ENCODE results near the gene RAB7B.

DNA sequence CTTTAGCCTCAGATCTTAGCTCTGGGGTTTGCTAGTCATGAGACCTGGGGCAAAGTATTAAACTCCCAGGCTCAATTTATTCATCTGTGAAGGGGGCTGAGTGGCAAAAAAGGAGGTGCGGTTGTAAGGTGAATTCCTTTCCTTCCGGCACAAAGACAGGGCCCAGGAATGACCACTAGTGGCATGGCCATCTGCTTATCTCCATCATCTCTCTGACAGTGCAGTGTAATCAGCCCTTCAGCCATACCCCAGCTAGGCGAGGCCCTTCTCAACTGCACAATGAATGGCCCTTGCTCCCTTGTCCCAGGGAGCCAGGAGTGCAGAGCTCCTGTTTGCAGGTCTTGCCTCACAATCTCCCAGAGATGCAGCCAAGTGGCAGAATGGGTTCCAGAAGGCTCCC, 54.3 kb downstream of the RAB7B start:
- TF ChIP-seq POLR2AphosphoS5 (IDR thresholded peaks at IDR 0.05; ENCODE audit: low read depth, low read length) (no peak), TAF1 (IDR thresholded peaks at IDR 0.05; ENCODE audit: borderline replicate concordance, insufficient read depth, low read length) (no peak), SIN3A (IDR thresholded peaks at IDR 0.05; ENCODE audit: borderline replicate concordance, insufficient read depth, low read length) (no peak)
- TF ChIP-seq, protein P1, sequence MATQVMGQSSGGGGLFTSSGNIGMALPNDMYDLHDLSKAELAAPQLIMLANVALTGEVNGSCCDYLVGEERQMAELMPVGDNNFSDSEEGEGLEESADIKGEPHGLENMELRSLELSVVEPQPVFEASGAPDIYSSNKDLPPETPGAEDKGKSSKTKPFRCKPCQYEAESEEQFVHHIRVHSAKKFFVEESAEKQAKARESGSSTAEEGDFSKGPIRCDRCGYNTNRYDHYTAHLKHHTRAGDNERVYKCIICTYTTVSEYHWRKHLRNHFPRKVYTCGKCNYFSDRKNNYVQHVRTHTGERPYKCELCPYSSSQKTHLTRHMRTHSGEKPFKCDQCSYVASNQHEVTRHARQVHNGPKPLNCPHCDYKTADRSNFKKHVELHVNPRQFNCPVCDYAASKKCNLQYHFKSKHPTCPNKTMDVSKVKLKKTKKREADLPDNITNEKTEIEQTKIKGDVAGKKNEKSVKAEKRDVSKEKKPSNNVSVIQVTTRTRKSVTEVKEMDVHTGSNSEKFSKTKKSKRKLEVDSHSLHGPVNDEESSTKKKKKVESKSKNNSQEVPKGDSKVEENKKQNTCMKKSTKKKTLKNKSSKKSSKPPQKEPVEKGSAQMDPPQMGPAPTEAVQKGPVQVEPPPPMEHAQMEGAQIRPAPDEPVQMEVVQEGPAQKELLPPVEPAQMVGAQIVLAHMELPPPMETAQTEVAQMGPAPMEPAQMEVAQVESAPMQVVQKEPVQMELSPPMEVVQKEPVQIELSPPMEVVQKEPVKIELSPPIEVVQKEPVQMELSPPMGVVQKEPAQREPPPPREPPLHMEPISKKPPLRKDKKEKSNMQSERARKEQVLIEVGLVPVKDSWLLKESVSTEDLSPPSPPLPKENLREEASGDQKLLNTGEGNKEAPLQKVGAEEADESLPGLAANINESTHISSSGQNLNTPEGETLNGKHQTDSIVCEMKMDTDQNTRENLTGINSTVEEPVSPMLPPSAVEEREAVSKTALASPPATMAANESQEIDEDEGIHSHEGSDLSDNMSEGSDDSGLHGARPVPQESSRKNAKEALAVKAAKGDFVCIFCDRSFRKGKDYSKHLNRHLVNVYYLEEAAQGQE (IDR thresholded peaks at IDR 0.05; ENCODE audit: insufficient read depth in 1 of 2, low read depth in 2 of 2, low read length in 2 of 2) = no peak
